NCI-H2227 treated with DMSO at 0.1 percent for 48 hours (cell line): ENCODE data around the gene GALNT17.
"Not testable (repeated sequence)": the region's sequence is repeated elsewhere in the genome, so short reads cannot be mapped to it uniquely, and the experiment has no call there.

ENCODE experiments used
- DNase-seq: peaks from one replicate; lab custom pipeline; 2025; lab: John Stamatoyannopoulos, UW

The GALNT17 gene

DNA sequence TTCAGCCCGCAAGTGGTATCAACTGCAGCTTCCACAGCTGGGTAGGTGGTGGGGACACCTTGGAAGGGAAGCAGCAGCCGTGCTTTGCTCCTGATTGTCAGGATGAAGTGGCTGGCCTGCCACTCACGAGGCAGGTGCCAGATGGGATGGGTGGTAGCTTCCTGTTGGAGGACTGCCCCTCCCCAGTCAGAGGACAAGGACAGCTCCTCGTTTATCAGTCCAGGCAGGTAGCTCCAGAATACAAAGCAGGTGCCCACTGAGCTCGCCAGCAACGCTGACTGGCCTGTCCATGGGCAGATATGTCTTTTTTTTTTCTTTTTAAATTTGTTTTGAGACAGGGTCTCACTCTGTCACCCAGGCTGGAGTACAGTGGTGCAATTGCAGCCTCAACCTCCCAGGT lies 431.3 kb downstream of the GALNT17 start:
- DNase-seq = no peak

DNA sequence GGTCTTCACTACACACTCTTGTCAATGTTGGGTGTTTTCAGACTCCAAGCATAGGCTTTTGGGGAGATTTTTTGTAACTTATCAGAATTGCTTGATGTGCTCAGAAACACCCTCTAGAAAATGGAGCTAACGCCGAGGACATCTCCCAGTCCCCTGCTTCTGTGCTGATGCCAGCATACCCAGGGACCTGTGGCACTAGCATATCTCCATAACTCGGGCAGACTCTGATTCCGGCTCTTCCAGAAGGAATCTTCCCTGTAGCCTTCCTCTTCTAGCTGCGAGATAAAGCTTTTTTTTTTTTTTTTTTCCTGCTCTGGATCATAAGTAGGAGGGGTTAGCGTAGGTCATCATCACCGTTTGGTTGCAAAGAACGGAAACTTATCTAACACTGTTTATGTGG lies 434.4 kb downstream of the GALNT17 start:
- no peak for DNase-seq

DNA sequence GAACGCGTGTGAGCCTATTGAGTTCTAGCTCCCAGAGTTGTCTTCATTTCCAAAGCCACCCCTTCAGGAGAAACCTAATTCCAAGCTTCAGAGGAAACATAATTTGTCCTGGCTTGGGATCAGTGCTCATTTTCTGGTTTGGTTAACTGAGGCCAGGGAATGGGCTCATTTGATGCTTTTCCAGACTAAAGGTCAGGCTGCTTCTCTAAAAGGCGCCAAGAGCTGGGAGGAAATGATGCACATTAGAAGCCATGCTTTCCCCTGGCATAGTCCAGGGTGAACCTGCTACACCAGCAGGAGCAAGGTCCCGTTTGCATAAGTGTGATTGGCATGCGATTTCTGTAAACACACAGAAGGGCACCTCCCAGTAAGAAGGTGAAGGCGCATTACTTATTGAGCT lies 435.0 kb downstream of the GALNT17 start:
- DNase-seq = no peak

DNA sequence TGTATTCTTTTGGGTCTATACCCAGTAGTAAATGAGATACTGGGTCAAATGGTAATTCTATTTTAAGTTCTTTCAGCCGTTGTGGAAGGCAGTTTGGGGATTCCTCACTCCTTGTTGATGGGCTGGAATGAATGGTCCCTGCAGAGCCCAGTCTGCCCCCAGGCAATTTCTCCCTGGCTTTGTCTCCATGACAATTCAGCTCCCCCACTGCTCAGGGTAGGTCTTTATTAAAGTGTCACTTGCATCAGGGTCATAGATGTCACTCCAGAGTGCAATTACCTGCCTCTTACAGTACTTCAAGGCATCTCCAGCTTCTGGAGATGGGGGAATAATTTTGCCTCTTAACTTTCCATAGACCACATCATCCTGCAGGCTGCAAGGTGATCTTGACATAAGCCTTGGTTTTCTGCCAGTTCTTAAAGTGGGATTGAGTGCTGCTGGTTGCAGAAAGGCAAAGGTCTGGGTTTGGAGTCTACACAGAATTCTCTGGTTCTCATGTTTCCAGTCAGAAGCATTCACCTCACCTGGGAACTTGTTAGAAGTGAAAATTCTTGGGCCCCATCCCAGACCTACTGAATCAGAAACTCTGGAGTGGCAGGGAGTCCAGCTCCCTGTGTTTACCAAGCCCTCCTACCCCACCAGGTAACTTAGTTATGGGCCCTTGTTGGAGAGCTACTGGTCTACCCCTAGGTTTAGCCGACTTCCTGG lies 442.4 kb downstream of the GALNT17 start:
- no peak for DNase-seq

DNA sequence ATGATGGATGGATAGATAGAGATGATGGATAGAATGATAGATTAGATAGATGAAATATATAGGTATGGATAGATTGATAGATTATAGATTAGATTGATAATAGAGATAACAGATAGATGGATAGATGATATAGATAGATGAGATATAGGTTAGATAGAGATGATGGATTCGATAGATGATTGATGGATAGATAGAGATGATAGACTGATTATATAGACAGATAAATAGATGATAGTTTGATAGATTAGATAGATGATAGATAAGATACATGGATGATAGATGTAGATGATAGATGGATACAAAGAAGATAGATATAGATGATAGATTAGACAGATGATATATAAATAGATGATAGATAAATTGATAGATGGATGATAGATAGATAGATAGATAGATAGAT lies 448.1 kb downstream of the GALNT17 start:
- DNase-seq = no peak

DNA sequence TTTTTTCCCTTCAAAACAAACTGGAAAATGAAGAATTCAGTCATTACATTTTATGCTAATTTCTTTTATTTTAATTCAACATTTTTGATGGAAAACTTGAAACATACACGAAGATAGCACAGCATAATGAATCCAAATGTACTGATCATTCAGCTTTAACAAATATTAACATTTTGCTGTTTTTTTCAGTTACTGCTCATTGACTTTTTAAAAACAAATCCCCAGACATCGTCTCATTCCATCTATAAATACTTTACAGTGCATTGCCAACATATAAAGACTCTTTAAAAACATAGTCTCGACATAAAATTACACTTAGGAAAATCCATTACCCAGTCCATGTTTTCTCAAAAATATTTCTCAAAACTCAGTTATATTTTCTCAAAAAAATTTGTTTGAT lies 452.3 kb downstream of the GALNT17 start:
- DNase-seq = no peak

DNA sequence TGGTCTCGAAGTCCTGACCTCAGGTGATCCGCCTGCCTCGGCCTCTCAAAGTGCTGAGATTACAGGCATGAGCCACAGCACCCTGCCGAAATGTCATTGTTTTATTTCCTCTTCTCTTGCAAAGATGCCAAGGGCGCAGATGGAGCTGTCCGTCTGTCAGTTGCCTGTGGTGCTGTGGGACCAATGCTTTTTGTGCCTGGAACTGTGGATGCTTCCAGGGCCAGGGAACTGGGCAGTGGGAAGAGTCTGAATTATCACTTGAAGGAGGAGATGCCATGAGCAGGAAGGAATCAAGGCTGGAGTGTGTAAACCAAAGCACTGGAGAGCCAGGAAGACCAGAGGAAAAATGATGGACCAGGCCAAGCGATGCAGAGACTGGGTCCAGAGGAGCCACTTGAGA lies 459.9 kb downstream of the GALNT17 start:
- DNase-seq = no peak

DNA sequence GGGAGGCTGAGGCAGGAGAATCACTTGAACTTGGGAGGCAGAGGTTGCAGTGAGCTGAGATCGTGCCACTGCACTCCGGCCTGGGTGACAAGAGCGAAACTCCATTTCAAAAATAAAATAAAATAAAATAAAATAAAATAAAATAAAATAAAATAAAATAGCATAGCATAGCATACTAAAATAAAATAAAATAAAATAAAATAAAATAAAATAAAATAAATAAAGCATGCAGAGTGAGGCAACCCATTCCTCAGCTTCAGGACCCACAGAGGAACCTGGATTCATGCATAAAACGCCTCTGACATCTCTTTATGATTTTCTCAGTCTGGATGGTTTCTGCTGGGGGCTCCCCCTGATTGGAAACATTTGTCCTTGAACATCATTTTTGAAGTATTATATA lies 460.4 kb downstream of the GALNT17 start:
- DNase-seq = not testable (repeated sequence)

DNA sequence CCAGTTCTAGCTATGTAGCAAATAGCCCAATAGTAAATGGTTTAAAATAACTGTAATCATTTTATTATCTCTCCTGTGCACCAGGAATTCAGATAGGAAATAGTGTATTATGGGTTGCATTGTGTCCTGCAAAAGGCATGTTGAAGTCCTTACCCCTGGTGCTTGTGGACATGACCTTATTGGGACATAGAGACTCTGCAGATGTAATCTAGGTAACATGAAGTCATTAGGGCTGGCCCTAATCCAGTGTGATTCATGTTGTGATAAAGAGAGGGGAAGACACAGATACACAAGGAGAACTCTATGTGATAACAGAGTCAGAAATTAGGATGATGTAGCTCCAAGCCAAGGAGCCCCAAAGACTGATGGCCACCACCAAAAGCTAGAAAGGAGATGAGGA lies 462.8 kb downstream of the GALNT17 start:
- DNase-seq = no peak

DNA sequence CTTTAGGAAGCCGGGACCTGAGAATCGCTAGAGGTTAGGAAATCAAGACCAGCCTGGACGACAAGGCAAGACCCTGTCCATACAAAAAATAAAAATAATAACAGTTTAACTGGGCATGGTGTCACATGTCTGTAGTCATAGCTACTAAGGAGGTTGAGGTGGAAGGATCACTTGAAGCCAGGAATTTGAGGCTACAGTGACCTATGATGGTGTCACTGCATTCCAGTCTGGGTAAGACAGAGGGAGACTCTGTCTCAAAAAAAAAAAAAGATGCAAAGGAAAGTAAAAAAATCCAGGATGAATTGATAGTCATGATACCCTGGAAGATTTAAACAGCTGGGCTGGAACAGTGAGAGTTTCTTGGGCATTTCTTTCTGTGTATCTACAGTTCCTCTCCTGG lies 463.2 kb downstream of the GALNT17 start:
- no peak for DNase-seq

DNA sequence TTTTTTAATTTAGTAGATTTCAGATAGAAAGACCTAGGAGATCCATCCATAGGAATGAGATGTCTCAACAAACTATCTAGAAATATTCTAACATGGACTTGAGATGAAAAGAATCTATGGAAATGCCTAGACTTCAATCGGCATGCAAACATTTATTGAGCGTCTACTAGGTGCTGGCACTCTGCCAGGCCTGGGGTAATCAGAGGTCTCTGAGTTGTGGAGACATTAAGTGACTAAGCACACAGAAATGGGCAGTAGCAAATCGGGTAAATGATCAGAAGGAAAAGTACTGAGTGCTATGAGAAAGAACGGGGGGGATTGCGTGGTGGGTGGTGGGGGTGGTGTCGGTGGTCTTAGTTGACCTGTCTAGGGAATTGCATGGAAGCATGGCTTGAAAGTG lies 466.6 kb downstream of the GALNT17 start:
- no peak for DNase-seq

DNA sequence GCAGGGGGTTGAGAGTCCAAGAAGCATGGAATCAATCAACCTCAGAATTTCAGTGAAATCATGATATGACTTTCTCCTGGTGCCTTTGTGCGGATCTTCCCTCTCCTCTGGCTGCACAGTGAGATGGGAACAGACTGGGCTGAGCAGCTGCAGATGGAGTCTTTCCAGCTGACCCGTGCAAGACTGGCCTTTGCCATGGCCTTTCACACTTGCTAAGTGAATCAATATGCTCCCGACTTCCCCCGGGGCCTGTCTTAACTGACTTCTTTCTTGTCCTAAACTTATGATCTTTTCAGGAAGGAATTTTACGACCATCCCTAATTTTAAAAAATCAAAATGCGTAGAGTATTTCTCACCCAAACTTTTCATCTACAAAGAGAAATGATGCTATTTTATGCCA lies 469.9 kb downstream of the GALNT17 start:
- no peak for DNase-seq

DNA sequence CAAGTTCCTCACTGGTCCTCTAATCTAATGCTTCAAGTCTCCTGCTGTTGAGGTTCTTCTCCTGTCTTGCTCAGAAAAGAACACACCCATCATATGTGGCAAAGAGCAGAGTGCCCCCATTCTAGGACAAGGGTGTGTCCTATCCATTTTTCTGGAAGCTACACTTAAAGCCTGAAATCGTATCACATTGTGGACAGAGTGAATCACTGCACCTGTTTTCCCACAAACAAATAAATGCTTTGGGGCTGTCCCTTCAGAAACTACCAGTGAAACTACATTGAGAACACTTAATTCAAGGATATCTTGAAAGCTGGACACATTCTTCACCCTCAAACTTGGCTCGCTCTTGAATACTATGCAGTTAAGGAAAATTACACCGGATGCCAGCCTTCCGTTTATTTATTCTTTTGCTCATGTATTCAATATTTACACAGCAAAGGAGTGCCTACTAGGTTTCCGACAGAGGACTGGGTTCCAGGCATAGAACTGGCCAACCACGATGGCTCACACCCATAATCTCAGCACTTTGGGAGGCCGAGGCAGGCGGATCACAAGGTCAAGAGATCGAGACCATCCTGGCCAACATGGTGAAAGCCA lies 473.0 kb downstream of the GALNT17 start:
- DNase-seq = no peak

DNA sequence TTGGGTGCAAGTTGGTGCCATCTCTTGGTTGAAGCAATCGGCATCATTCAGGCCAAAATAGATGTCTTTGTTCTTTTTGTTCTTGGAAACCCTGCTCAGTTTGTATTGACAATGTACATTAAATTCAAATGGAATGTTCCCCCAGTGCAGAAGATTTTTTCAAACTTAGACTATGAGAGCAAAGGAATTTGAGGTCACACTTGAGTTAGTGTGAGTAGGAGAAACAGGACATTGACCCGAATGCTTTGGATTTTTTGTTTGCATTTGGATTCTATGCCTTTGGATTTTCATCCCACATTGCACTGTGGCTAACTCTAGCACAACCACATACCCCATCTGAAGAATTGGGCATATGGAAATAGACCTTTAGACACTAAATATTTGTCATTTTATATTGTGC lies 480.0 kb downstream of the GALNT17 start:
- DNase-seq = no peak

DNA sequence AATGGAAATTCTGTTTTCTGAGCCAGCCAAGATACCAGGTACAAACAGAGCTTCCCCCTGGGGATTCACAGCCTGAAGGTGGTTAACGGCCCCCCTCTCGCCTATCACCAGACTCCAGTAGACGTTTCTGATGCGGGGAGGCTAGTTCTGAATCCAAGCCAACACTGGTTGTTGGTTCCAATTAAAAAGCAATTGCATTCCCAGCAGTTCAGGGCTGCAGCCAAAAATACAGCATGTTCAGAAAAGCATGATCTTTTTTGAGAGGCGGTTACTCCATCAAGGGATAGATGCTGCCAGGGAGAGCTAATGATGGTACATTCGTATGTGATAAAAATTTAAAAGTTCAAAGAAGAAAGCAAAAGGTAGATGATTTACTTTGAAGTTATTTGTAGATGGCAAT lies 481.0 kb downstream of the GALNT17 start:
- DNase-seq = no peak

DNA sequence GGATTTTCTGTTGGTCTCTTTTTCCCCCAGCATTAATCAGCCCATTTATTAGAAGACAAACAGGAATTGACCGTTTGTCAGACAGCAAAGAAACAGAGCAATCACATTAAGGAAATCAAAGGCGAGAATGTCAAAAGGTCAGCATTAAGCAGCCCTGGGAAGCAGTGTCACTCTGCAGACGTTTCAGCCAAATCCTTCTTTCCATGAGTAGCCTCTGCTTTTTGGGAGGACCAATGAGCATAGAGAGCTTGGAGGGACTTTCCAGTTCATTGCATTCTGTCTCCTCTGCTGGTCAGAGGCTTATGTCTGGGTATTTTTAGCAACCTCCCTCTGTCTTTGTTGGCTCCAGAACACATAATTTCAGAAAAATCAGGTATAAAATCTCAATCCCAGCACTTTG lies 481.4 kb downstream of the GALNT17 start:
- no peak for DNase-seq

DNA sequence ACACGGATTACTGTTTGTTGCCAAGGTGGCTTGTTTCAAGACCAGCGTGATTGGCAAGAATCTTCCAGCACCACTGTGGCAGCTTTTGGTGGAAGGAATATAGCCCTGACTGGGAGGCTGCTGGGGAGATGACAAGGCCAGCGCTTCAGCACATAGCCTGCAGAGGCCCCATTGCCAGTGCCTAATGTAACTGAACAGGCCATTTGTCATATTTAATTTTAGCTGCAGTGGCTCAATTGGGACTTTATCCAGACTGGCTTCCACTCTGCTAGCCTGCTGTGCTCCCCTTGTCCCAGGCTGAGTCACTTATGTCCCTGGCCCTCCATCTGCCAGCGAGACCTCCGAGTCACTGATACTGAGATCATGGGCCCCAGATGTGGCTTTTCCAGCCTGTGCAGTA lies 483.1 kb downstream of the GALNT17 start:
- no peak for DNase-seq

DNA sequence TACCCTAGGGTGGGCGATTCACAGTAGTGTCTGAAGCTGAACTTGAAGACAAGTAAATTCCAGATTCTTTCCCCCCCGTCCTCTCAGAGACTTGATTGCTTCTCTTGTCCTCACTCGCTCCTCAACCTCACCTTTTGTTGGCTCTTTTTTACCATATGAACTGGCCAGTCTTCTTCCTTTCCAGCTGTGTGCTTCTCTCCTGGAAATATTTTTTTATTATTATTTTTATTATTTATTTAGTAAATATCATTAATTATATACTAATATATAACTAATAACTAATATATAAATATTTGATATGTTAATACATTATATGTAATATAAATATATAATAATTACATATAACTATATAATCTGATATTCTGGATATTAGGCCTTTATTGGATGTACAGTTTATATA lies 484.3 kb downstream of the GALNT17 start:
- DNase-seq = no peak

DNA sequence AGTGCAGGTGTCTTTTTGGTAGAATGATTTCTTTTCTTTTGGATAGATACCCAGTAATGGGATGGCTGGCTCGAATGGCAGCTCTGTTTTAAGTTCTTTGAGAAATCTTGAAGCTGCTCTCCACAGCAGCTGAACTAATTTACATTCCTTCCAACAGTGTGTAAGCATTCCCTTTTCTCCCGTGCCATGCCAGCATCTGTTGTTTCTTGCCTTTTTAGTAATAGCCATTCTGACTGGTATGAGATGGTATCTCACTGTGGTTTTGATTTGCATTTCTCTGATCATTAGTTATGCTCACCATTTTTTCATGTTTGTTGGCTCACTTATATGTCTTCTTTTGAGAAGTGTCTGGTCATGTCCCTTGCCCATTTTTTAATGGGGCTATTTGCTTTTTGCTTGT lies 486.3 kb downstream of the GALNT17 start:
- DNase-seq = no peak

DNA sequence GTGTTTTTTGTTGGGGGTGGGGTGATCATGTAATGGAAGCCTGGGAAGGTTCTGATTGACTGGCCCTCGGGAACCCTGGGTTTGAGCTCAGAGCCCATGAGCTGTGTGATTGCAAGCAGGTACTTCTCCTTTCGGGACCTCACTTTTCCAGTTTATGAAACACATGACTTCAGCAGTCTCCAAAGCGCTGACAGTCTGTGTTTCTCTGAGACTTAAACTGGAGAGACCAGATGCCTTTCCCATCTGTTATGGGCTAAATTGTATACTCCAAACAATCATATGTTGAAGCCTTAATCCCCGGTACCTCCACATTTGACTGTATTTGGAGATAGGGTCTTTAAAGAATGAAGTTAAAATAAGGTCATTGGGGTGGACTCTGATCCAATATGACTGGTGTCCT lies 493.6 kb downstream of the GALNT17 start:
- no peak for DNase-seq

DNA sequence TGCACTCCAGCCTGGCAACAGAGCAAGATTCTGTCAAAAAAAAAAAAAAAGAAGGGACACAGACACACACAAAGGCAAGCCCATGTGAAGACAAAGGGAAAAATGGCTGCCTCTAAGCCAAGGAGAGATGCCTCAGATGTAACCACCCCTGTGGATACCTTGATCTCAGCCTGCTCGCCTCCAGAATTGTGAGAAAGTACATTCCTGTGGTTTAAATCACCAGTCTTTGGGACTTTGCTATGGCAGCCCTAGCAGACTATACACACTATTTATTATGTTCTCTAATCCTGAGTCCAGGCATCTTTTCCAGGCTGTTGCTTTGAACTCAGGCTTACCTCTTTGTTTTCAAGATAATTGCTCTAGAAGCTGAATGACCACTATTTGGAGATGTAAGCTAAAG lies 494.3 kb downstream of the GALNT17 start:
- DNase-seq = no peak

DNA sequence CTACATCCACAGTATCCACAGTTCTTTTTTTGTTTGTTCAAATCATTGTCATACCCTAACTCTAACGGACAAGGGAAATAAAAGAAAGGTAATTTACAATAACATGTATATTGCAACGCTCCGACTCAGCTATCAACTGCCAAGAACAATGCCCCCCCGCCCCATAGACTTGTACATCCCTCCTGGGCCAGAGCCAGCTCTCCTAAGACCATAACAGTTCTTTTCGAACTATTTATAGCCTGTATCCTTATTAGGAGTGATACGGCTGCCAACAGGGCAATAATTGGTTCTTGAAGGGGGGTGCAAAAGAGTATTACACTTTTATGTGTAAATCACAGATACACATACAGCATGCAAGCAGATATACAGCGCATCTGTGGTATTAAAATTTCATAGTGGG lies 495.7 kb downstream of the GALNT17 start:
- DNase-seq = no peak

DNA sequence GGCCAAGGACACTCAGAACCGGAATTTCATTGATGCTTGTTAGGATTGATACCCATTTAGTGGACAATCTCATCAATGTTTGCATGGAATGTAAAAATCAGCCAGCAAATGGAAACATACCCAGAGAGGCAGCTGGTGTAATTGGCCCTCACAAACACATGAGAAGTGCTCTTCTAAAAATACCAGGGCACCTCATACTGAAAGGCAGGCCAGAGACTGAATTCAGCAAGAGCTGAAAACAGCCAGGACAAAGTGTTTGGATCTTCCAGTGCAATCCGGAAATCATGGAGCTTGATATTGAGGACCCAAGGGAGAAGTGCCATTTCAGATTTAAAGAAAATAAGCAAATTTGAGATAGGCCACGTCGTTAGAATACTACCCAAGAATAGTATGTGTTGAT lies 498.6 kb downstream of the GALNT17 start:
- no peak for DNase-seq

DNA sequence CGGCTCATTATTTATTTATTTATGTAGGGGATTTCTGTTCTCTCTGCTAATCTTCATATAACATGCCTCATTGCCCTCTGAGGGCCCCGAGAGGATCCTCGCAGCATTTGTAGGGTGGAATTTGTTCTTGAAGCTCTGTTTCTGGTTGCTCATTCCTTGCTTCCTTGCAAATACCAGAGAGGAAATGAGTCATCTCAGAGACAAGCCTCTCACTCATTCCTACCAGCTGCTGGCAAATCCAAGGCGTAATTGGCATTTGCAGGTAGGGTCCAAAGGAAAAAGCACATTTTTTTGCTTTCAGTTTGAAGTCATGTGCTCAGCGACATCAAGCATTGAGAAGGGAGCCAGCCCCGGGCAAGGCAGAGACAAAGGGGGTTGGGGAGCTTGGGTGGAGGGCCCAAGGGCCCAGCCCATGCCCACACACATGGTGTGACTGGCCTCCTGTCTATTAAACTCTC lies 501.6 kb downstream of the GALNT17 start:
- DNase-seq = no peak
